Neural cell (in vitro differentiated cells): ENCODE results near the gene P2RX2. TPM values are rescaled to one million over a fixed set of nuclear protein-coding genes. Genes with fewer than 3 reads are reported as not detected.

Source experiments
- H2AFZ ChIP-seq: fragments of 200-600, 300-800 bp; sonication (generic), shearing (Covaris generic); 2 replicates; pipeline ENCODE4 v1.6.0; 2014; ENCODE audit warnings: low read depth, mild to moderate bottlenecking, antibody characterized with exemption, low read length, moderate library complexity
- H3F3A ChIP-seq: fragments of 200-600 bp; shearing (Covaris generic); 2 replicates; pipeline ENCODE4 v1.6.1; 2016; ENCODE audit warnings: mild to moderate bottlenecking, moderate library complexity, mixed read lengths, antibody characterized with exemption, low read length; ENCODE audit not compliant: insufficient read depth, poor library complexity, severe bottlenecking
- H3K27ac ChIP-seq: fragments of 200-600, 300-800 bp; sonication (generic), shearing (Covaris generic); 2 replicates; pipeline ENCODE4 v1.5.1; 2014; ENCODE audit warnings: mild to moderate bottlenecking, low read length, moderate library complexity
- H3K27me3 ChIP-seq: fragments of 300-800, 200-600 bp; sonication (generic), shearing (Covaris generic); 2 replicates; pipeline ENCODE4 v1.6.0; 2014; ENCODE audit warnings: mild to moderate bottlenecking, low read depth, low read length, moderate library complexity; ENCODE audit not compliant: insufficient read depth
- H3K36me3 ChIP-seq: fragments of 300-800, 200-600 bp; sonication (generic), shearing (Covaris generic); 2 replicates; pipeline ENCODE4 v1.5.1; 2014; ENCODE audit warnings: mild to moderate bottlenecking, antibody characterized with exemption, low read length, moderate library complexity; ENCODE audit not compliant: insufficient read depth
- H3K4me2 ChIP-seq: fragments of 300-800, 200-600 bp; sonication (generic), shearing (Covaris generic); 2 replicates; pipeline ENCODE4 v1.6.0; 2014; ENCODE audit warnings: mild to moderate bottlenecking, low read length
- H3K4me3 ChIP-seq: fragments of 300-800, 200-600 bp; sonication (generic), shearing (Covaris generic); 2 replicates; pipeline ENCODE4 v1.5.1; 2014; ENCODE audit warnings: mild to moderate bottlenecking, low read length, moderate library complexity
- H3K79me2 ChIP-seq: fragments of 200-600 bp; shearing (Covaris generic); replicated peaks from 2 replicates; pipeline ENCODE4 v1.6.0; 2014; ENCODE audit warnings: mild to moderate bottlenecking, low read length, moderate library complexity; ENCODE audit not compliant: insufficient read depth
- H3K9ac ChIP-seq: fragments of 300-800, 200-600 bp; sonication (generic), shearing (Covaris generic); 2 replicates; pipeline ENCODE4 v1.6.1; 2016; ENCODE audit warnings: mild to moderate bottlenecking, low read length, mixed read lengths
- H3K9me2 ChIP-seq: fragments of 200-600 bp; shearing (Covaris generic); 2 replicates; pipeline ENCODE4 v1.6.1; 2016; ENCODE audit warnings: mild to moderate bottlenecking, low read length, mixed read lengths; ENCODE audit not compliant: insufficient read depth
- H3K9me3 ChIP-seq: fragments of 200-600, 300-800 bp; sonication (generic), shearing (Covaris generic); 2 replicates; pipeline ENCODE4 v1.6.1; 2016; ENCODE audit warnings: mild to moderate bottlenecking, mixed run types, low read length, moderate library complexity, mixed read lengths
- H4K20me1 ChIP-seq: fragments of 200-600 bp; shearing (Covaris generic); 2 replicates; pipeline ENCODE4 v1.6.1; 2016; ENCODE audit warnings: mild to moderate bottlenecking, mixed run types; ENCODE audit not compliant: insufficient read depth
- CTCF ChIP-seq: fragments of 450-650 bp; IDR thresholded peaks from 2 replicates; pipeline ENCODE4 v1.5.1; 2014; ENCODE audit warnings: antibody characterized with exemption, mild to moderate bottlenecking, moderate library complexity; ENCODE audit not compliant: poor library complexity, severe bottlenecking
- EP300 ChIP-seq: fragments of 450-650 bp; conservative IDR thresholded peaks from 2 replicates; pipeline ENCODE4 v1.6.1; 2014; ENCODE audit warnings: antibody characterized with exemption, mild to moderate bottlenecking, moderate library complexity; ENCODE audit not compliant: poor library complexity, severe bottlenecking
- EZH2 ChIP-seq: fragments of 200-600, 300-800 bp; shearing (Covaris generic), sonication (generic); IDR thresholded peaks from 2 replicates; pipeline ENCODE4 v1.6.1; 2014; ENCODE audit warnings: antibody characterized with exemption, low read length, borderline replicate concordance, mild to moderate bottlenecking; ENCODE audit not compliant: insufficient read depth, poor library complexity, severe bottlenecking
- MXI1 ChIP-seq: fragments of 450-650 bp; conservative IDR thresholded peaks from 2 replicates; pipeline ENCODE4 v1.6.1; 2014; ENCODE audit warnings: antibody characterized with exemption, mild to moderate bottlenecking; ENCODE audit not compliant: poor library complexity, severe bottlenecking
- POLR2AphosphoS5 ChIP-seq: IDR thresholded peaks from 2 replicates; pipeline ENCODE4 v1.6.1; 2012
- RAD21 ChIP-seq: fragments of 450-650 bp; conservative IDR thresholded peaks from 2 replicates; pipeline ENCODE4 v1.6.1; 2014; ENCODE audit warnings: antibody characterized with exemption, mild to moderate bottlenecking, moderate library complexity
- SMC3 ChIP-seq: fragments of 450-650 bp; conservative IDR thresholded peaks from 2 replicates; pipeline ENCODE4 v1.6.1; 2014; ENCODE audit warnings: antibody characterized with exemption, mild to moderate bottlenecking, moderate library complexity; ENCODE audit not compliant: poor library complexity
- TAF1 ChIP-seq: IDR thresholded peaks from 2 replicates; pipeline ENCODE4 v1.6.1; 2012; ENCODE audit warnings: low read depth
- polyA plus RNA-seq: library from polyadenylated mRNA; depleted of rRNA; stranded (reverse); fragments of >200 nt; gene quantifications from 2 replicates; pipeline ENCODE4 v1.2.3, GENCODE V29; 2014
- TF ChIP-seq, protein P1 (sequence below): IDR thresholded peaks from 2 replicates; pipeline ENCODE4 v1.6.1; 2012; ENCODE audit warnings: borderline replicate concordance

P2RX2 gene
- polyA plus RNA-seq, 1 donor from 2014 or later, result not detected

DNA sequence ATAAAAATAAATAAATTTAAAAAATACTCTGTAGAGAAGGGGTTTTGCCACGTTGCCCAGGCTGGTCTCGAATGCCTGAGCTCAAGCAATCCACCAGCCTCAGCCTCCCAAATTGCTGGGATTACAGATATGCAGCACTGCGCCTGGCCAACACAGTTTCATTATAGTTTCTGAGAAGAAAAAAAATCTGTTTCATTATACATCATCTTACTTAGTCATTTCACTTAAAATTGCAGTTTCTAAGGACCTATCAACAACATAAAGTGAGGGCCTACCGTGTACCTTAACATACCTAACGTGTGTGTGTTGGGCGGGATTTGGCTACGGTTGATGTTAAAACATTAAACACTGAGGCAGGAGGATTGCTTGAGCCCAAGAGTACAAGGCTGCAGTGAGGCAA is 28.3 kb downstream of the P2RX2 start (continued):
- no peak for TF ChIP-seq EP300

DNA sequence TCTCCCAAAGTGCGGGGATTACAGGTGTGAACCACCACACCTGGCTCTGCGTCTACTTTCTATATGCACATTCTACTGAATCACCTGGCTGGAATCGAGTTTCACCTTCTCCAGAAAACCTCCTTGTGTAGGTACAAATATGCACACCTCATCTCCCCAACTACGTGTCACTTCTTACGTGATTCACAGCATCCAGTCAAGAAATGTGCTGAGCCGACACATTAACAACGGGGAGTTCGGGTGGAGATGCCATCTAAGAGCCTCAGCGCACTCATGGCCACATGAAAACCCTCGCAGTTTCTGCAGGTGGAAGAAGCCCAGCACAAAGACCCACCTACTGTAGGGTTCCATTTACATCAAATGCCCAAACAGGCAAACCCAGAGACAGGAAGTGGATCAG is 29.3 kb downstream of the P2RX2 start:
- Histone ChIP-seq H3K36me3 (no peaks in the 10 kb centered on the region), H3K27ac (no peak overlapping the region), H3F3A (no peaks in the 10 kb centered on the region), H3K27me3 (no peaks in the 10 kb centered on the region), H3K4me3 (no peak overlapping the region), H3K4me2 (no peak overlapping the region), H2AFZ (no peak overlapping the region), H4K20me1 (no peaks in the 10 kb centered on the region), H3K9me2 (no peaks in the 10 kb centered on the region), H3K9me3 (no peaks in the 10 kb centered on the region), H3K79me2 (no peaks in the 10 kb centered on the region), H3K9ac (no peak overlapping the region)
- TF ChIP-seq MXI1 (no peak), EZH2 (no peak), EP300 (no peak), RAD21 (no peak), TAF1 (no peak), POLR2AphosphoS5 (no peak), SMC3 (no peak), CTCF (no peak)
- TF ChIP-seq, protein P1, sequence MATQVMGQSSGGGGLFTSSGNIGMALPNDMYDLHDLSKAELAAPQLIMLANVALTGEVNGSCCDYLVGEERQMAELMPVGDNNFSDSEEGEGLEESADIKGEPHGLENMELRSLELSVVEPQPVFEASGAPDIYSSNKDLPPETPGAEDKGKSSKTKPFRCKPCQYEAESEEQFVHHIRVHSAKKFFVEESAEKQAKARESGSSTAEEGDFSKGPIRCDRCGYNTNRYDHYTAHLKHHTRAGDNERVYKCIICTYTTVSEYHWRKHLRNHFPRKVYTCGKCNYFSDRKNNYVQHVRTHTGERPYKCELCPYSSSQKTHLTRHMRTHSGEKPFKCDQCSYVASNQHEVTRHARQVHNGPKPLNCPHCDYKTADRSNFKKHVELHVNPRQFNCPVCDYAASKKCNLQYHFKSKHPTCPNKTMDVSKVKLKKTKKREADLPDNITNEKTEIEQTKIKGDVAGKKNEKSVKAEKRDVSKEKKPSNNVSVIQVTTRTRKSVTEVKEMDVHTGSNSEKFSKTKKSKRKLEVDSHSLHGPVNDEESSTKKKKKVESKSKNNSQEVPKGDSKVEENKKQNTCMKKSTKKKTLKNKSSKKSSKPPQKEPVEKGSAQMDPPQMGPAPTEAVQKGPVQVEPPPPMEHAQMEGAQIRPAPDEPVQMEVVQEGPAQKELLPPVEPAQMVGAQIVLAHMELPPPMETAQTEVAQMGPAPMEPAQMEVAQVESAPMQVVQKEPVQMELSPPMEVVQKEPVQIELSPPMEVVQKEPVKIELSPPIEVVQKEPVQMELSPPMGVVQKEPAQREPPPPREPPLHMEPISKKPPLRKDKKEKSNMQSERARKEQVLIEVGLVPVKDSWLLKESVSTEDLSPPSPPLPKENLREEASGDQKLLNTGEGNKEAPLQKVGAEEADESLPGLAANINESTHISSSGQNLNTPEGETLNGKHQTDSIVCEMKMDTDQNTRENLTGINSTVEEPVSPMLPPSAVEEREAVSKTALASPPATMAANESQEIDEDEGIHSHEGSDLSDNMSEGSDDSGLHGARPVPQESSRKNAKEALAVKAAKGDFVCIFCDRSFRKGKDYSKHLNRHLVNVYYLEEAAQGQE, result no peak

DNA sequence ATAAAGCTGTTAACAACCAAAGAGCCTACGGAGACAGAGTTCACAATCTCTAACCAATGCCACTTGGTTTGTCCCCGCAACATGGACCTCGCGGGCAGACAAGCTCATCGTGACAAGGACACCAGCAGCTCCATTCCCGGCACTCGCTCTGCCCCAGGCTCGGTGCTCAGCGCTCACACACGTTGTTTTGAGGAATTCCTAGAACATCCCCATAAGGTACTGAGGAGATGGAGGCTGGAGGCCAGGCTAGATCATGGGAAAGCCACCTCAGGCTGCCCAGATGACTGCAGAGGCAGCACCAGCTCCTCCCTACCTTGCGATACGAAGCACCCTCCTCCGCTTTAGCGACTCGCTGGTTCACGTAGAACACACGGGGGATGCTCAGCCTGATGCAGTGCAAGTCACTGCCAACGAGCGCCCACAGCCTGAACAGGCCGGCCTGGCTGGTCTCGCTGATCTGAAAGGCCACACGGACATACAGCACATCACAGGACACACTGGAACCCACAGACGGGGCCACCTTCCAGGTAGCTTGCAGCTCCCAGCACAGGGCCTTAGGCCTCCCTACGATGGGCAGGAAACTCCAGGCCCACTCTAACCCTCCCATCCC is 30.1 kb downstream of the P2RX2 start:
- Histone ChIP-seq H3K9me3 (no peaks in the 10 kb centered on the region), H3K36me3 (no peaks in the 10 kb centered on the region)
- TF ChIP-seq TAF1, result no peak
- TF ChIP-seq EP300, result no peak
- TF ChIP-seq RAD21, result no peak
- no peak for TF ChIP-seq MXI1
- TF ChIP-seq, protein P1, result no peak
- TF ChIP-seq EZH2, result no peak
- no peak for TF ChIP-seq SMC3
- no peak for TF ChIP-seq POLR2AphosphoS5
- no peak for TF ChIP-seq CTCF

More for the DNA sequence above, 30.1 kb downstream of the P2RX2 start:
- no peak overlapping the region for H3K4me3 ChIP-seq
- no peak overlapping the region for H3K27ac ChIP-seq
- no peak overlapping the region for H2AFZ ChIP-seq
- H3K27me3 ChIP-seq, result no peaks in the 10 kb centered on the region
- no peaks in the 10 kb centered on the region for H3K79me2 ChIP-seq
- no peak overlapping the region for H3K4me2 ChIP-seq
- no peaks in the 10 kb centered on the region for H4K20me1 ChIP-seq
- no peaks in the 10 kb centered on the region for H3K9me2 ChIP-seq
- no peaks in the 10 kb centered on the region for H3F3A ChIP-seq
- H3K9ac ChIP-seq, result no peak overlapping the region
